Mesendoderm (in vitro differentiated cells): ENCODE measurements around the gene TALDO1.

Experiments used
- DNase-seq: peaks from one replicate; pipeline ENCODE4 v3.0.0; 2013
- H2AK5ac ChIP-seq: 2 replicates; pipeline ENCODE4 v1.6.1; 2013; ENCODE audit warnings: low read length, inconsistent platforms
- H2BK120ac ChIP-seq: 2 replicates; pipeline ENCODE4 v1.6.1; 2013; ENCODE audit warnings: low read depth, mild to moderate bottlenecking, low read length, moderate library complexity, mixed read lengths
- H2BK15ac ChIP-seq: replicated peaks from 2 replicates; pipeline ENCODE4 v1.6.1; 2013; ENCODE audit warnings: low read depth, mild to moderate bottlenecking, moderate library complexity
- H2BK5ac ChIP-seq: 2 replicates; pipeline ENCODE4 v1.6.1; 2013; ENCODE audit warnings: low read length, inconsistent platforms
- H3K18ac ChIP-seq: 2 replicates; pipeline ENCODE4 v1.6.1; 2013; ENCODE audit warnings: mild to moderate bottlenecking, low read length, mixed read lengths
- H3K23ac ChIP-seq: one replicate; pipeline ENCODE4 v1.6.1; 2013; ENCODE audit warnings: low read length
- H3K27ac ChIP-seq: 2 replicates; pipeline ENCODE4 v1.5.1; 2013; ENCODE audit warnings: low read depth, mild to moderate bottlenecking, inconsistent platforms, low read length, moderate library complexity
- H3K27me3 ChIP-seq: 2 replicates; pipeline ENCODE4 v1.6.1; 2013; ENCODE audit warnings: low read length, control low read depth, mild to moderate bottlenecking, inconsistent platforms; ENCODE audit not compliant: insufficient read depth, poor library complexity
- H3K36me3 ChIP-seq: 2 replicates; pipeline ENCODE4 v1.6.1; 2013; ENCODE audit warnings: low read length, inconsistent platforms; ENCODE audit not compliant: control insufficient read depth, insufficient read depth
- H3K4ac ChIP-seq: one replicate; pipeline ENCODE4 v1.6.1; 2013; ENCODE audit warnings: low read depth, mild to moderate bottlenecking, low read length, moderate library complexity
- H3K4me1 ChIP-seq: 2 replicates; pipeline ENCODE4 v1.6.1; 2013; ENCODE audit warnings: low read depth, low read length, inconsistent platforms; ENCODE audit not compliant: control insufficient read depth
- H3K4me2 ChIP-seq: 2 replicates; pipeline ENCODE4 v1.6.1; 2013; ENCODE audit warnings: low read length
- H3K4me3 ChIP-seq: 2 replicates; pipeline ENCODE4 v1.5.1; 2013; ENCODE audit warnings: mild to moderate bottlenecking, low read length
- H3K56ac ChIP-seq: one replicate; pipeline ENCODE4 v1.6.1; 2013; ENCODE audit warnings: low read length
- H3K79me1 ChIP-seq: 2 replicates; pipeline ENCODE4 v1.6.1; 2013; ENCODE audit warnings: low read length, inconsistent platforms
- H3K79me2 ChIP-seq: 2 replicates; pipeline ENCODE4 v1.6.1; 2013; ENCODE audit warnings: mild to moderate bottlenecking, low read length; ENCODE audit not compliant: control insufficient read depth, insufficient read depth
- H3K9ac ChIP-seq: 2 replicates; pipeline ENCODE4 v1.6.1; 2013; ENCODE audit warnings: low read length, inconsistent platforms
- H4K5ac ChIP-seq: one replicate; pipeline ENCODE4 v1.6.1; 2013; ENCODE audit warnings: low read length
- H4K8ac ChIP-seq: one replicate; pipeline ENCODE4 v1.6.1; 2013; ENCODE audit warnings: low read depth, mild to moderate bottlenecking, control low read depth, low read length, moderate library complexity
- WGBS: extraction: QIAGEN DNeasy Blood & Tissue Kit; methylation state at CpG from one replicate; pipeline ENCODE4 v1.1.7; 2013; ENCODE audit warnings: low lambda C conversion rate, missing lambda C conversion rate; ENCODE audit not compliant: insufficient coverage; ENCODE audit errors: extremely low coverage; 5-methylcytosine and 5-hydroxymethylcytosine counted together

Gene TALDO1

DNA sequence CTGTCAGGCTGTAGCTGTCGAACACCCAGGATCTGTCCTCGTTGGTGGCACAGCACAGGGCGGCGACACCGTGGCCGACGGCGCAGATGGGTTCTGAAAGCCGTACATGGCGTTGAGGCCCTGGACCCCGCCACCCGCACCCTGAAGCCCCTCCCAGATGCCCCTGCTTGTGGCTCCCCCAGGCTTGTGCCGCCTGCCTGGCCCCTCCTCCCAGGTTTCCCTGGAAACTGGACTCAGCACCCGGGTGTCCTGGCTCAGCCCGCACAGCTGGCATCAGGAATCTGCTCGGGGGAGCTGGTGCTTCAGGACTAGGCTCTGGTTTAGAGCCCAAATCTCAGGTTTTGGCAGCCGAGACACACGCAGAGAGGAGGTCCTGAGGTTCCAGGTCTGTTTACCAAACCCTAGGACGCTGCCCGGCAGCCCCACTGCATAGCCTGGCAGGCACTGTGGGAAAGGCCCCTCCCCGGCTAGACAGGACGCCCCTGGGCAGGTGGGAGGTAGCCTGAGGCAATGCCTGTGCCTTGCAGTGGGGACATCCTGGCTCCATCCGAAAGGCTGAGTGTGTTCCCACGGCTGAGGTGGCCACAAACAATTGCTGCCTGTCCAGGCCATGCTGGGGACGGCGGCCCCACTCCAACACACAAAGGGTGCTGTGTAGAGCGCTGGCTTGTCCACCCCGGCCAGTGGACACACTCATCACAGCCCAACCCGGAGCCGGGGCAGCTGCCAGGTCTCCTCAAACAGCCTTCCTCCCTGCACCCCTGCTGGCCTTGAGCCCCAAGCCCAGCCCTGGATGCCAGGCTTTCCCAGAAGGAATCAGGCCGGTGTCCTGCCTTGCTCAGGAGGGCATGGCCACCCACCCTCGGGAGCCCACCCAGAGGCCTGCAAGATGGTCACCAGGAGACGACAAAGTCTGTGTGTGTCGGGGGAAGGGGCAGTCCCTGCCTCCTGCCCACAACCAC is 25.4 kb downstream of the TALDO1 start:
- no peak for DNase-seq
- WGBS: no CpG with 5 or more reads among the region's 34 CpGs
- H3K27ac ChIP-seq: no peak overlapping the region

GRCh38 chr11:773425-773824 is 26.2 kb downstream of the TALDO1 start:
- Histone ChIP-seq H3K9ac (no peak overlapping the region), H2BK15ac (no peak overlapping the region), H4K5ac (no peak overlapping the region), H3K4me1 (no peaks in the 10 kb centered on the region), H3K56ac (no peak overlapping the region), H4K8ac (no peak overlapping the region), H3K79me1 (peaks cover 13% of the 10 kb centered on the region), H3K36me3 (peaks cover 2% of the 10 kb centered on the region), H3K4me3 (no peak overlapping the region), H3K79me2 (peaks cover 22% of the 10 kb centered on the region), H3K23ac (no peak overlapping the region), H3K27me3 (no peaks in the 10 kb centered on the region), H2BK120ac (no peak overlapping the region), H2BK5ac (no peak overlapping the region), H3K18ac (no peak overlapping the region), H3K4ac (no peak overlapping the region), H2AK5ac (no peak overlapping the region), H3K27ac (no peak overlapping the region), H3K4me2 (no peak overlapping the region)
- DNase-seq: no peak
- WGBS: no CpG with 5 or more reads among the region's 5 CpGs

More for the DNA sequence above, 25.4 kb downstream of the TALDO1 start:
- Histone ChIP-seq H2BK5ac (no peak overlapping the region), H3K36me3 (peaks cover 2% of the 10 kb centered on the region), H3K27me3 (no peaks in the 10 kb centered on the region), H4K5ac (no peak overlapping the region), H3K79me1 (peaks cover 13% of the 10 kb centered on the region), H3K4me3 (no peak overlapping the region), H3K18ac (no peak overlapping the region), H3K79me2 (peaks cover 22% of the 10 kb centered on the region), H3K4me1 (no peaks in the 10 kb centered on the region), H3K23ac (no peak overlapping the region), H4K8ac (no peak overlapping the region), H3K4ac (no peak overlapping the region), H3K9ac (no peak overlapping the region), H2BK15ac (no peak overlapping the region), H3K56ac (no peak overlapping the region), H2BK120ac (no peak overlapping the region), H3K4me2 (no peak overlapping the region), H2AK5ac (no peak overlapping the region)

- no peak overlapping the region for H2BK5ac ChIP-seq
- no peak overlapping the region for H4K5ac ChIP-seq
- no peak overlapping the region for H3K9ac ChIP-seq
- no peak overlapping the region for H2AK5ac ChIP-seq
- H3K18ac ChIP-seq: no peak overlapping the region
- peaks cover 13% of the 10 kb centered on the region for H3K79me1 ChIP-seq
- no peak overlapping the region for H3K27ac ChIP-seq
- no peak overlapping the region for H3K4me3 ChIP-seq
- no peak overlapping the region for H2BK120ac ChIP-seq
- no peak for DNase-seq
- H3K27me3 ChIP-seq: no peaks in the 10 kb centered on the region
- no peak overlapping the region for H2BK15ac ChIP-seq
- H3K4me1 ChIP-seq: no peaks in the 10 kb centered on the region
- no peak overlapping the region for H4K8ac ChIP-seq
- no peak overlapping the region for H3K4me2 ChIP-seq
- H3K36me3 ChIP-seq: peaks cover 2% of the 10 kb centered on the region
- no peak overlapping the region for H3K4ac ChIP-seq
- no peak overlapping the region for H3K56ac ChIP-seq
- H3K79me2 ChIP-seq: peaks cover 22% of the 10 kb centered on the region
- H3K23ac ChIP-seq: no peak overlapping the region
- WGBS: no CpG with 5 or more reads among the region's 9 CpGs
Measured at GRCh38 chr11:773830-774229, 26.6 kb downstream of the TALDO1 start.

- Histone ChIP-seq H2BK15ac (no peak overlapping the region), H3K9ac (no peak overlapping the region), H3K4me3 (no peak overlapping the region), H4K8ac (no peak overlapping the region), H3K4ac (no peak overlapping the region), H3K4me1 (no peaks in the 10 kb centered on the region), H3K79me1 (peaks cover 13% of the 10 kb centered on the region), H2AK5ac (no peak overlapping the region), H3K56ac (peak overlapping the region; percentile 8), H2BK120ac (no peak overlapping the region), H3K36me3 (peaks cover 2% of the 10 kb centered on the region), H4K5ac (no peak overlapping the region), H3K27me3 (no peaks in the 10 kb centered on the region), H3K18ac (no peak overlapping the region), H3K4me2 (no peak overlapping the region), H3K23ac (no peak overlapping the region), H2BK5ac (no peak overlapping the region), H3K79me2 (peaks cover 22% of the 10 kb centered on the region), H3K27ac (no peak overlapping the region)
- no CpG with 5 or more reads among the region's 20 CpGs for WGBS
- no peak for DNase-seq
Measured at GRCh38 chr11:774873-775592, 27.8 kb downstream of the TALDO1 start.

GRCh38 chr11:776263-776560 is 28.9 kb downstream of the TALDO1 start:
- no peaks in the 10 kb centered on the region for H3K36me3 ChIP-seq
- no peak for DNase-seq

More at GRCh38 chr11:776263-776560, 28.9 kb downstream of the TALDO1 start:
- H2BK15ac ChIP-seq: no peak overlapping the region
- no peaks in the 10 kb centered on the region for H3K27me3 ChIP-seq
- H3K27ac ChIP-seq: no peak overlapping the region
- no peak overlapping the region for H4K5ac ChIP-seq
- H3K4me3 ChIP-seq: peak overlapping the region; percentile 71
- H3K23ac ChIP-seq: no peak overlapping the region
- H2BK5ac ChIP-seq: no peak overlapping the region
- peak overlapping the region; percentile 92 for H3K56ac ChIP-seq
- H3K4ac ChIP-seq: no peak overlapping the region
- H3K18ac ChIP-seq: no peak overlapping the region
- H3K4me1 ChIP-seq: no peaks in the 10 kb centered on the region
- H2BK120ac ChIP-seq: no peak overlapping the region
- peak overlapping the region; percentile 74 for H3K4me2 ChIP-seq
- H4K8ac ChIP-seq: no peak overlapping the region
- no CpG with 5 or more reads among the region's 11 CpGs for WGBS
- peaks cover 13% of the 10 kb centered on the region for H3K79me1 ChIP-seq
- H3K9ac ChIP-seq: peak overlapping the region; percentile 91
- no peak overlapping the region for H2AK5ac ChIP-seq
- H3K79me2 ChIP-seq: peaks cover 22% of the 10 kb centered on the region
